ENCODE data around the gene CIART. TPM values are rescaled to one million over a fixed set of nuclear protein-coding genes. Genes with fewer than 3 reads are reported as not detected.

Gene CIART
- total and polyA plus RNA-seq, 4 donors: 0.51 to 7.1 (median 1.9) TPM

DNA sequence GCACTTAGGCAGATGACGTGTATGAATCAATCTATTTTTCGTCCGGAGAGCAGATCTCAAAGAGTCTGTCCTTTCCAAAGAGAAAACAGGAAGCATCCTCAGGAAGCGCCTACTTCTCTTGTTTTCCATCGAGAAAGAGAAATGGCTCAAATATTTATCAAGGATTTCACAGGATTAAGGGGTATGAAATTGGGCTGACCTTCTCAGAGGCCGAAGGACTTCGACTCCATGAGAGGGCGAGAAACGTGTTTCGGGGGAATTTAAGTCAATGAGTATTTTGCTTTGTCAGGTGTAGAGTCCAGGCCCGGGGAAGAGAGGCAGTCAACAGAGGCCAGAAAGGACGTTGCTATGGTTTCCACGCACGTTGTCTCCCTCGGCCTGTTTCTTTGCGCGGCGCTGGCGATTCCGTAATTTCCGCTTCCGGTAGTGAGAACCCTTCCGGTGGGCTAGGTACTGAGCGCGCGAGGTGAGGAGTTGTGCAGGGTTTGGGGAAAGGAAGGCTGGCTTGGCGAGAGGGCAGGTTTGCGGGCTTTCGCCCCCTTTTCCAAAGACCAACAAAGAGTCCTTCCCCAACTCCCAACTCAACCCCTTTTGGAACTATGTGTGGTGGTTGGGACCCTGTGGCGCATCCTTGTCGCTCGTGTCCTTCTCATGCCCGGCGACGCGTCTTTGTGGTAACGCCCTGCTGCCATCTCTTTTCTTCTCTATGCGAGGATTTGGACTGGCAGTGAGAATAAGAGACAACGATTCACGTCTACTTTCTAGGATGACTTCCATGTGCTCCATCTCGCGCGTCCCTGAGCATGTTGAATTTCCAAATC is 11.3 kb downstream of the CIART start, which contains the start of gene MRPS21:
Gene MRPS21 (plus strand): TSS at position 429 of the 821 bp plus-strand sequence. CDS start 506 bp downstream, outside the sequence.
- TF ChIP-seq, protein P1, sequence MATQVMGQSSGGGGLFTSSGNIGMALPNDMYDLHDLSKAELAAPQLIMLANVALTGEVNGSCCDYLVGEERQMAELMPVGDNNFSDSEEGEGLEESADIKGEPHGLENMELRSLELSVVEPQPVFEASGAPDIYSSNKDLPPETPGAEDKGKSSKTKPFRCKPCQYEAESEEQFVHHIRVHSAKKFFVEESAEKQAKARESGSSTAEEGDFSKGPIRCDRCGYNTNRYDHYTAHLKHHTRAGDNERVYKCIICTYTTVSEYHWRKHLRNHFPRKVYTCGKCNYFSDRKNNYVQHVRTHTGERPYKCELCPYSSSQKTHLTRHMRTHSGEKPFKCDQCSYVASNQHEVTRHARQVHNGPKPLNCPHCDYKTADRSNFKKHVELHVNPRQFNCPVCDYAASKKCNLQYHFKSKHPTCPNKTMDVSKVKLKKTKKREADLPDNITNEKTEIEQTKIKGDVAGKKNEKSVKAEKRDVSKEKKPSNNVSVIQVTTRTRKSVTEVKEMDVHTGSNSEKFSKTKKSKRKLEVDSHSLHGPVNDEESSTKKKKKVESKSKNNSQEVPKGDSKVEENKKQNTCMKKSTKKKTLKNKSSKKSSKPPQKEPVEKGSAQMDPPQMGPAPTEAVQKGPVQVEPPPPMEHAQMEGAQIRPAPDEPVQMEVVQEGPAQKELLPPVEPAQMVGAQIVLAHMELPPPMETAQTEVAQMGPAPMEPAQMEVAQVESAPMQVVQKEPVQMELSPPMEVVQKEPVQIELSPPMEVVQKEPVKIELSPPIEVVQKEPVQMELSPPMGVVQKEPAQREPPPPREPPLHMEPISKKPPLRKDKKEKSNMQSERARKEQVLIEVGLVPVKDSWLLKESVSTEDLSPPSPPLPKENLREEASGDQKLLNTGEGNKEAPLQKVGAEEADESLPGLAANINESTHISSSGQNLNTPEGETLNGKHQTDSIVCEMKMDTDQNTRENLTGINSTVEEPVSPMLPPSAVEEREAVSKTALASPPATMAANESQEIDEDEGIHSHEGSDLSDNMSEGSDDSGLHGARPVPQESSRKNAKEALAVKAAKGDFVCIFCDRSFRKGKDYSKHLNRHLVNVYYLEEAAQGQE (IDR thresholded peaks at IDR 0.05): no peak
- TF ChIP-seq YY1 (IDR thresholded peaks at IDR 0.05): peak; percentile 76
- TF ChIP-seq HNF4G (IDR thresholded peaks at IDR 0.05): peak; percentile 29
- peak in 1 of 2 donors; percentile 46 for TF ChIP-seq RXRA (IDR thresholded peaks at IDR 0.05)
- TF ChIP-seq HNF4A (conservative IDR thresholded peaks at IDR 0.05): peak; percentile 49 to 55
- no peak for TF ChIP-seq NR2F2 (IDR thresholded peaks at IDR 0.05)
- peak; percentile 62 for TF ChIP-seq SP1 (IDR thresholded peaks at IDR 0.05)
- no peak for TF ChIP-seq EGR1 (IDR thresholded peaks at IDR 0.05; ENCODE audit: low read depth in 2 of 2)
- no peak for TF ChIP-seq FOXA2 (IDR thresholded peaks at IDR 0.05)
- TF ChIP-seq JUND (IDR thresholded peaks at IDR 0.05): no peak
- peak in 1 of 2 donors; percentile 37 for TF ChIP-seq RAD21 (IDR thresholded peaks at IDR 0.05)
- TF ChIP-seq, protein P2, sequence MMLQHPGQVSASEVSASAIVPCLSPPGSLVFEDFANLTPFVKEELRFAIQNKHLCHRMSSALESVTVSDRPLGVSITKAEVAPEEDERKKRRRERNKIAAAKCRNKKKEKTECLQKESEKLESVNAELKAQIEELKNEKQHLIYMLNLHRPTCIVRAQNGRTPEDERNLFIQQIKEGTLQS (IDR thresholded peaks at IDR 0.05): no peak
- TF ChIP-seq, protein P3, sequence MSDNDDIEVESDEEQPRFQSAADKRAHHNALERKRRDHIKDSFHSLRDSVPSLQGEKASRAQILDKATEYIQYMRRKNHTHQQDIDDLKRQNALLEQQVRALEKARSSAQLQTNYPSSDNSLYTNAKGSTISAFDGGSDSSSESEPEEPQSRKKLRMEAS (IDR thresholded peaks at IDR 0.05): peak; percentile 92
- peak; percentile 98 to 100 for TF ChIP-seq GABPA (IDR thresholded peaks at IDR 0.05 in 1 of 2, conservative IDR thresholded peaks at IDR 0.05 in 1 of 2)
- Histone ChIP-seq H3K36me3 (ENCODE audit: control insufficient read depth in 4 of 4, insufficient read depth in 3 of 4, low read depth in 1 of 4, low read length in 3 of 4) (peaks cover 3 to 9% (median 5%) of the 10 kb centered on the region in 4 donors), H3K27ac (ENCODE audit: low read depth in 1 of 2, low read length in 2 of 2) (peak within 1 kb of the TSS; percentile 68 to 70), H3K9ac (ENCODE audit: low read depth in 1 of 2, low read length in 2 of 2) (peak within 1 kb of the TSS; percentile 80 to 83), H3K9me3 (ENCODE audit: control insufficient read depth in 4 of 4, low read length in 3 of 4) (no peaks in the 10 kb centered on the region), H3K4me1 (ENCODE audit: control insufficient read depth in 4 of 4, insufficient read depth in 4 of 4, low read length in 3 of 4) (peaks cover 0 to 9% (median 4%) of the 10 kb centered on the region in 4 donors), H3K4me3 (ENCODE audit: low read depth in 1 of 3, low read length in 3 of 3) (peak within 1 kb of the TSS; percentile 71 to 100 (median 84)), H3K27me3 (ENCODE audit: control insufficient read depth in 4 of 4, insufficient read depth in 4 of 4, low read length in 3 of 4) (no peaks in the 10 kb centered on the region)
- peak; percentile 85 for DNase-seq (ENCODE audit: low spot score)
- 9% methylated on average over 43 of the region's 43 CpGs for WGBS

DNA sequence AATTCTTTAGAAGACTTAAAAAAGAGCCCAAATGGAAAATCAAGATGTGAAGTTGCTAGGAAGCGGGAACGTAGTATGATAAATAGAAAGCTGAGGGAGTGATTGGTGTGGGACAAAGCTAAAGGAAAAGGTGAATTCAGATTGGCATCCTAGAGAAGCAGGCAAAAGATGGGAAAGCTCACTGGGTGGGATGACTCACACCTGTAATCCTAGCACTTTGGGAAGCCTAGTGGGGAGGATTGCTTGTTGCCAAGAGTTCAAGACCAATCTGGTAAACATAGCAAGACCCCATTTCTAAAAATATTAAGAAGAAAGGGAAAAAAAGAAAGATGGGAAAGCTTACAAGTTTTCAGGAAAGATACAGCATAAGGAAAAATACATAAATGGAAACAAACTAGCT is 13.1 kb downstream of the CIART start:
- DNase-seq (ENCODE audit: low spot score): no peak
- Histone ChIP-seq H3K4me1 (ENCODE audit: control insufficient read depth in 4 of 4, insufficient read depth in 4 of 4, low read length in 3 of 4) (peaks cover 0 to 9% (median 4%) of the 10 kb centered on the region in 4 donors), H3K4me3 (ENCODE audit: low read depth in 1 of 3, low read length in 3 of 3) (no peak overlapping the region), H3K27ac (ENCODE audit: low read depth in 1 of 2, low read length in 2 of 2) (no peak overlapping the region), H3K27me3 (ENCODE audit: control insufficient read depth in 4 of 4, insufficient read depth in 4 of 4, low read length in 3 of 4) (no peaks in the 10 kb centered on the region), H3K9ac (ENCODE audit: low read depth in 1 of 2, low read length in 2 of 2) (no peak overlapping the region), H3K9me3 (ENCODE audit: control insufficient read depth in 4 of 4, low read length in 3 of 4) (no peaks in the 10 kb centered on the region), H3K36me3 (ENCODE audit: control insufficient read depth in 4 of 4, insufficient read depth in 3 of 4, low read depth in 1 of 4, low read length in 3 of 4) (peaks cover 3 to 11% (median 6%) of the 10 kb centered on the region in 4 donors)
- TF ChIP-seq, protein P3 (IDR thresholded peaks at IDR 0.05): no peak
- TF ChIP-seq HNF4G (IDR thresholded peaks at IDR 0.05): no peak
- no peak for TF ChIP-seq SP1 (IDR thresholded peaks at IDR 0.05)
- TF ChIP-seq FOXA2 (IDR thresholded peaks at IDR 0.05): no peak
- TF ChIP-seq, protein P2 (IDR thresholded peaks at IDR 0.05): no peak
- no peak for TF ChIP-seq TAF1 (conservative IDR thresholded peaks at IDR 0.05)
- TF ChIP-seq, protein P4, sequence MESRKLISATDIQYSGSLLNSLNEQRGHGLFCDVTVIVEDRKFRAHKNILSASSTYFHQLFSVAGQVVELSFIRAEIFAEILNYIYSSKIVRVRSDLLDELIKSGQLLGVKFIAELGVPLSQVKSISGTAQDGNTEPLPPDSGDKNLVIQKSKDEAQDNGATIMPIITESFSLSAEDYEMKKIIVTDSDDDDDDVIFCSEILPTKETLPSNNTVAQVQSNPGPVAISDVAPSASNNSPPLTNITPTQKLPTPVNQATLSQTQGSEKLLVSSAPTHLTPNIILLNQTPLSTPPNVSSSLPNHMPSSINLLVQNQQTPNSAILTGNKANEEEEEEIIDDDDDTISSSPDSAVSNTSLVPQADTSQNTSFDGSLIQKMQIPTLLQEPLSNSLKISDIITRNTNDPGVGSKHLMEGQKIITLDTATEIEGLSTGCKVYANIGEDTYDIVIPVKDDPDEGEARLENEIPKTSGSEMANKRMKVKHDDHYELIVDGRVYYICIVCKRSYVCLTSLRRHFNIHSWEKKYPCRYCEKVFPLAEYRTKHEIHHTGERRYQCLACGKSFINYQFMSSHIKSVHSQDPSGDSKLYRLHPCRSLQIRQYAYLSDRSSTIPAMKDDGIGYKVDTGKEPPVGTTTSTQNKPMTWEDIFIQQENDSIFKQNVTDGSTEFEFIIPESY (IDR thresholded peaks at IDR 0.05): no peak
- over 99% methylated on average over 2 of the region's 2 CpGs for WGBS
